Measurements from ENCODE around the gene HCLS1.

- TF ChIP-seq RAD21 (IDR thresholded peaks at IDR 0.05; ENCODE audit: low read length): no peak
- no peak for TF ChIP-seq RCOR1 (IDR thresholded peaks at IDR 0.05; ENCODE audit: low read length)
- TF ChIP-seq, protein P1, sequence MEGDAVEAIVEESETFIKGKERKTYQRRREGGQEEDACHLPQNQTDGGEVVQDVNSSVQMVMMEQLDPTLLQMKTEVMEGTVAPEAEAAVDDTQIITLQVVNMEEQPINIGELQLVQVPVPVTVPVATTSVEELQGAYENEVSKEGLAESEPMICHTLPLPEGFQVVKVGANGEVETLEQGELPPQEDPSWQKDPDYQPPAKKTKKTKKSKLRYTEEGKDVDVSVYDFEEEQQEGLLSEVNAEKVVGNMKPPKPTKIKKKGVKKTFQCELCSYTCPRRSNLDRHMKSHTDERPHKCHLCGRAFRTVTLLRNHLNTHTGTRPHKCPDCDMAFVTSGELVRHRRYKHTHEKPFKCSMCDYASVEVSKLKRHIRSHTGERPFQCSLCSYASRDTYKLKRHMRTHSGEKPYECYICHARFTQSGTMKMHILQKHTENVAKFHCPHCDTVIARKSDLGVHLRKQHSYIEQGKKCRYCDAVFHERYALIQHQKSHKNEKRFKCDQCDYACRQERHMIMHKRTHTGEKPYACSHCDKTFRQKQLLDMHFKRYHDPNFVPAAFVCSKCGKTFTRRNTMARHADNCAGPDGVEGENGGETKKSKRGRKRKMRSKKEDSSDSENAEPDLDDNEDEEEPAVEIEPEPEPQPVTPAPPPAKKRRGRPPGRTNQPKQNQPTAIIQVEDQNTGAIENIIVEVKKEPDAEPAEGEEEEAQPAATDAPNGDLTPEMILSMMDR (IDR thresholded peaks at IDR 0.05): no peak
- no peak for TF ChIP-seq POLR2AphosphoS5 (IDR thresholded peaks at IDR 0.05; ENCODE audit: low read depth, low read length)
- TF ChIP-seq SMC3 (IDR thresholded peaks at IDR 0.05; ENCODE audit: low read depth, low read length): no peak
- no peak for TF ChIP-seq EZH2phosphoT487 (IDR thresholded peaks at IDR 0.05; ENCODE audit: borderline replicate concordance, low read depth)
Measured at GRCh38 chr3:121624147-121624899, 36.4 kb downstream of the HCLS1 start.
